NCI-H748 treated with DMSO at 0.1 percent for 48 hours (cell line): Measurements from ENCODE around the gene RPS3.

Experiments
- DNase-seq: peaks from one replicate; lab custom pipeline; 2025; lab: John Stamatoyannopoulos, UW

Gene RPS3

DNA sequence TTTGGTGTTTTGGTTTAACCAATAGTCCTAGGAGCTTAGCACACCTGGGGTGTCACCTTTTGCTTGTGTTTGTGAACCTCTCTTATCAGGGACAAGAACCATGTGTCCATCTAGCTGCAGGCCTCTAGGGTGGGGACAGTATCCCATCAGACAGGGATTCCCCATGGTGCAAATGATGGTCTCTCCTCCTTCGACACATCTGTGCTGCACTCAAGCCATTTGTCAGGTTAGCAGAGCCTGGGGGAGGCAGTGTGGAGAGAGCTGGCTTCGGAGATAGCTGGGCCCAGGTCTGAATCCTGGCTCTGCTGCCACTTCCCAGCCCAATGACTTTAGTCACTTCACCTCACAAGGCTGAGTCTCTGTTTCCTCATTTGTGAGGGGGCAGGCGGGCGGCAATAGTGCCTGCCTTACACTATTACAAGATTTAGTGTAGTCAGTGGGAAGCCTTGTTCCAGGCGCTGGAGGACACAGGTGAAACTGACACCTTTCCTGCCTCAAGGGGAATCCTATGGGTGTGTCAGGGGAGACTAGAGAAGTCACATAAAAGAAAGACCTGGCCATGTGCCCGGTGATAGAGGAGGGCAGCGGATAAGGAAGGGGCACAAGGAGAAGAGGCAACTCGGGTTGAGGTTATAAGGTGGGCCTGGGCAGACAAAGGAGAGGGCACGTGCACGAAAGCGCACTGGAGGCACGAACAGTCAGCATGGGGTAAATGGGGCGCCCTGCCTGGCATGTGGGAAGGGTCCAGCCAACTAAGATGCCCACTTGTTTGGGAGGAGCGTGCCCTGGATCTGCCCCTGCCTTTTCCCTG, 21.1 kb downstream of the RPS3 start:
- DNase-seq = no peak

DNA sequence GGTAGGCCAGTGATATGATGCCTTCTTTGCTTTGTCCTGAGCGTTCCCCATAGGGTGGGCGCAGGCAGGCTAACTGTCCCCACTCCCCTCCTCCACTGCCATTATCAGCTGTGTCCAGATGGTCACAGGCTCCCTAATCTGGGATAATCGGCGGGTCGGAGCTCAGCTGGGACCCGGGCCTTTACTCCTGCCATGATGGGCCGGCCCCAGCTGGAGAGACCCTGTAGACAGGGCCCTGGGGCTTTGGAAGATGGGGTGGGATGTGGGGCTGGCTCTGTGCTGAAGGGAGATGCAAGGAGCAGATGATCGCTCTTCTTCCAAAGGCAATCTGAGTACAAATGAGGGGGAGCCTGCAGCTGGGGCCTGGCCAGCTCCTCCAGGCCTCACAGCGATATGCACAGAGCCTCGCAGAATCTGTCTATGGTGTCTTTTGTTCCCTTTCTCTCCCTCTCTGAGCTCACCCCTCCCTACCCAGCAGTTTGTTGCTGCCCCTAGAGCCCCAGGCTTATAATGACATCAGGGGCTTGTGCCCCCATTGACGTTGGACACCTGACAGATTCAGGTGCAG, 21.8 kb downstream of the RPS3 start:
- DNase-seq = no peak

DNA sequence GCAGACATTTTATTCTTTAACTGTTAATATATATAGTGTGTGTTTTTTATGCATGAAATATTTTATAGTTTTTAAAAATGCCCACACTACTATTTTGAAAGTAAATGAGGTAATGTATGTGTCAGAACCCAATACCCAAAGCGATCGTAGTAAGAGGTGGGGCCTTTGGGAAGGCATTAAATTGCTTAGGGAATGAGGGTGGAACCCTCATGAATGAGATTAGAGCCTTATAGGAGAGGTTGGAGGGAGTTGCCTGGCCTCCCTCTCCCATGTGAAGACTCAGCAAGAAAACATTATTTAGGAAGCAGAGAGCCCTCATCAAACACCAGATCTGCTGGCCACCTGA, 22.6 kb downstream of the RPS3 start:
- no peak for DNase-seq

DNA sequence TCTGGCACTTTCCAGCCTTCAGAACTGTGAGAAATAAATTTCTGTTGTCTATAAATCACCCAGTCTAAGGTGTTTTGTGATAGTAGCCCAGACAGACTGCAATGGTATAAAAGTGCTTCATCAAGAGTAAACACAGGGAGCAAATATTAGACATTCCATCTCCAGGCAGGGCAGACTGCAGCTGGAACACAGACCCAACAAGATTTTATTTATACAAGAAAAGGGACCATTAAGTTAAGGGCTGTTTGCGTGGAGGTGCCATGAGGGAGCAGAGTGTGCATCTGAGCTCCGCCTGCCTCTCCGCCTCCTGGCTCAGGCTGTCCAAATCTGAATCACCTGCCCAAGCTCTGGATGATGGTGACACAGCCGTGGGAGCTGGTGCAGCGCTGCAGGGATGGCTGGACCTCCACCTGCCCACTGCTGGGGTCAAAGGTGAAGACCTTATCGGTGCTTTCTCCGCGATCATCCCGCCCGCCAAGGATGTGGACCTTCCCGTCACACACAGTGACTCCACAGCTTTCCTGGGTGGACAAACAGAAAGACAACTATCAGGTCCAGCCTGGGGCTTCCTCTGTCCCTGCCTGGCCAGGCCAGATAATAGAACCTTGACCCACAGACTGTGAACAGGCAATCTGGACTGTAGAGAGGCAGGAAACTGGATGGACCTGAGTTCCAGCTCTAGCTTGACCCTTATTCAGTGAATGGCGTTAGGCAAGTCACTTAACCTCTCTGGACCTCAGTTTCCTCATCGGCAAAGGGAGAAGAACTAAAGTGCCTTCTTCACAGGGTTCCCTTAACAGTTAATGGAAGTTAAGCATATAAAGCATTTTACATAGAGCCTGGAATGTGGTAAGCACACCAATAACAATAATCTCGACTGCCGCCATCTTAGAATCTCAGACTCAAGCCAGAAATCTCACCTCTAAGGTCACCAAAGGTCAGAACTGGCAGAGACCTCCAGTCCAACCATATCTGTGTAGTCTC, 23.2 kb downstream of the RPS3 start:
- peak; percentile 44 for DNase-seq

DNA sequence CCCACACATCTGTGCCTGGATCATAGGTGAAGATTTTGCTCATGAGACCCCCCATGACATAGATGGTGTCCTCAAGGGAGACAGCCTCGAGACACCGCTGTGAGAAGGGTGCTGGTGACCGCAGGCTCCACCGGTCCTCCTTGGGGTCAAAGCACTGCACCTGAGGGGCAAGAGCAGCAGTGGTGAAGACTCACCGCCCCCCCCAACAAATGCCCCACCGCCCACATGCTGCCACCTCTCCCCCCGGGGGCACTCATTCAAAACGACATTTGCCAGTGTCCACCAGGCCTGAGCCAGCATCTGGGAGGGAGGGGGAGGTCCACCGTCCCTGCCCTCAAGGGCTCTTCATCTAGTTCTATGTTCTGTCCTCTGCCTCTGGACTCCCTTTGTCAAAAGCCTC, 24.4 kb downstream of the RPS3 start:
- DNase-seq = no peak

DNA sequence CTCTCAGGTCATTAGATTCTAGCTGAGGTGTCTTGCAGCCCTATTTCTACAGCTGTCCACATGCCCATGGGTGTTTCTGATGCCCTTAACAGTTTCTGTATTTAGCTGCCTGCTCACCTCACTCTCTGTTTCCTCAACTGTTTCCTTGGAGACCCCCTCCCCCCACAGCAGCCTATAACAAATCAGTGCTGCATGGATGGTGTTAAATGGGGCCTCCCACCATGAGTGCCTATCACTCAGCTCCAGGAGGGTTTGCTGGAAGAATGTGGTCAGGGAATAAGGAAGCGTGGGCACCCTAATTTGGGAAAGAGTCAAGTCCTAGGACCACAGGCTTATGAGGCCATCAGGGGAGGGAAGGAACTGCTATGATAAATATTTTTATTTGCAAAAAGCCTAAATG, 25.1 kb downstream of the RPS3 start:
- DNase-seq = no peak

DNA sequence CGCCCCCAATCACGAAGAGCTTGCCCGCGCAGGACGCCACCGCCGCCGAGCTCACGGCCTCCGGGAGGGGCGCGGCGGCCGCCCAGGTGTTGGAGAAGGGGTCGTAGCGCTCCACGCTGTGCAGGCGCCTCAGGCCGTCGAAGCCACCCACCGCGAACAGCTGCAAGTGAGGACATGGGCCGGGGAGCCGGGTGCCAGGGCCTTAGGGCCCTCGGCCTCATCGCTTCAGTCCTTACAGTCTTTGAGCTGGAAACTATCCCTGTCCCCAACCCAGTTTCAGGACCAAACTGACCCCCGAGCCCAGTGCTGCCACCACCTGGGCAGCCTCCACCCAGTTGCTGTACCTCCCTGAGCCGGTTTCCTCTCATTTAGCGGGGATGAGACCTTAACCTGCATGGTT, 26.1 kb downstream of the RPS3 start:
- DNase-seq = no peak

DNA sequence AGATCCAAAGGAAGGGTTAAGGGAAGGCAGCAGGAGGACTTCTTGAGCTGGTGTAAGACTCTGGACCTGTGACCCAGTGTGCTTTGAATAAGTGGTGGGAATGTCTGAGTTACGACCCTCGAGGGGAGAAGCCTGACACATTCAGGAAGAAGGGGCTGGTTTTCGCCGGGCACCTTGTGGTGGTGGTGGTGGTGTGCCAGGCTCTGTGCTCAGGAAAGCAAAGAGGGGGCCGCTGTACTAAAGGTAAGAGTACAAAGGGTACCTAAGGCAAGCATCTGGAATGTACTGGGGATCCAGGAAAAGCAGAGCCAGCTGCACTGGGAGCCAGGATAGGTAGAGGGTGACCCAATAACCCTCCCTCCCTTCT, 27.4 kb downstream of the RPS3 start:
- no peak for DNase-seq

DNA sequence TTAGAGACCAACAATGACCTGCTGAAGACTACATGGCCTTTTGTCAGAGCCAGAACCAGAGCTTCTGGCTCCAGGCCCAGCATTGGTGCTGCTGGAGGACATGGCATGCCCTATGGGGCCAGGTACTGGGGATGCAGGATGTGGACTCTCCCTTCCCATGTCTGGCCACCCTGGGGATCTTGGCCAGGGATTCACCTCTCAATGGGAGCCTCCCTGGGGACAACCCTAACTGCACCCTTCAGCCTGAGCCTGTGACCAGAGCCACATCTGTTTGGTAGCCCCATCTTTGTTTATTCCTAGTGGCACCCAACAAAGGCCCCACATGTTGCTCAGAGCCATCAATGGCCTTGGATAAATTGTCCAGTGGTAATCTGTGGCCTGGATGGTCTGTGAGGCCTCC, 27.9 kb downstream of the RPS3 start:
- no peak for DNase-seq

DNA sequence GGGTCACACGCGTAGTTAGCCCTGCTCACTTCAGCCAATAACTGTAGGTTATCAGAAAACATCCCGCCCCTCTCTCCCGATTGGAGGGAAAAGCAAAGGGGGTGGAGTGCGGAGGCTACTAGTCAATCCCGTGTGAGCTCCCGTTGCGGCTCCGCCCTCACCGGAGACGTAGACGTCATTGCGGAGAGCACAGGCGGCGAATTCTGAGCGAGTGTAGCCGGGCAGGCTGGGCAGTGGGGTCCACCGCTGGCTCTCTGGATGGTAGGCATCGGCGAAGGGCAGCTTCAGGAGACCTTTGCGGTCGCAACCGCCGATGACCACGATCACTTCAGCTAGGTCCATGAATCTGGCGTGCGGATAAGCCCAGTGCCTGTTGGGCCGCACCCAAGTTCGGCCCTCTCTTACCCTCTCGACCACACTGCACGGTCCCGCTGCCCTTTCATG, 29.0 kb downstream of the RPS3 start:
- peak; percentile 29 for DNase-seq

DNA sequence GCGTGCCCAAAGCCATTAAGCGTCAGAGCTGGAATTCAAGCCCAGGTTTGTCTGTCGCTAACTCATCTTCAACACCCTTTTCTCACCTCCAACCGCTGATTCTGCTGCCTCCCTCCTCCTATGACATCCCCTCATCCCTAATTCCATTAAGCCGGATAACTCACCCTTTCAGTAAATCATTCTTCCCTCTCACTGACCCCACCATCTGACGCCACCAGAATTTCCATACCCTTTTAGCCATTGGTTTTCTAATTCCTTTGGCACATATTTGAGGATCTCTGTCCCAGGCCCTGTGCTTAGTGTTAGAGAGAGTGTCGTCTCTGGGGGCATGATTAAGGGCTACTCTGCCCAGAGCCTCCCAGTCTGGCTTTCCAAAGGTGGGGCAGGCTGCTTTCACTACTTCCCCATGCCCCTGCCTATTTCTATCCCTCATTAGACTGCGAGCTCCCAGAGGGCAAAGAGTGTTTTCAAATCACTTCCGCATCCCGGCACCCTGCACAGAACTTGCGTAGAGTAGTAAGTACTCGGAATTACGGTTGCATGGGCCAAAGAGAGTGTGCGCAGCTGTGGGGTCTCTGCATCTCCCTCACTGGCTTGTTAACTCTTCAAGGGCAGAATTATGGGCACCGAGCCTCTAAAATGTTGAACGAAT, 29.8 kb downstream of the RPS3 start:
- DNase-seq = no peak

DNA sequence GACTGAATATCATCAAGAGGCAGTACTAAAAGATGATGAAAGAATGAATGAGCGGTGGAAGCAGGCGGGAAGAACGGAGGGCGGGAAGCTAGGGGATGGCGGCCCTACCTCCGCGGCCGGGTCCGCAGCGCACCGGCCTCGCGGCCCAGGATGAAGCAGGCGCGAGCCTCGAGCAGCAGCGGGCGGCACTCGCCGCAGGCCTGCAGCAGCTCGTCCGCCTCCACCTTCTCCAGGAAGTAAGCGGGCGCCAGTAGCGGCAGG, 30.3 kb downstream of the RPS3 start:
- no peak for DNase-seq

DNA sequence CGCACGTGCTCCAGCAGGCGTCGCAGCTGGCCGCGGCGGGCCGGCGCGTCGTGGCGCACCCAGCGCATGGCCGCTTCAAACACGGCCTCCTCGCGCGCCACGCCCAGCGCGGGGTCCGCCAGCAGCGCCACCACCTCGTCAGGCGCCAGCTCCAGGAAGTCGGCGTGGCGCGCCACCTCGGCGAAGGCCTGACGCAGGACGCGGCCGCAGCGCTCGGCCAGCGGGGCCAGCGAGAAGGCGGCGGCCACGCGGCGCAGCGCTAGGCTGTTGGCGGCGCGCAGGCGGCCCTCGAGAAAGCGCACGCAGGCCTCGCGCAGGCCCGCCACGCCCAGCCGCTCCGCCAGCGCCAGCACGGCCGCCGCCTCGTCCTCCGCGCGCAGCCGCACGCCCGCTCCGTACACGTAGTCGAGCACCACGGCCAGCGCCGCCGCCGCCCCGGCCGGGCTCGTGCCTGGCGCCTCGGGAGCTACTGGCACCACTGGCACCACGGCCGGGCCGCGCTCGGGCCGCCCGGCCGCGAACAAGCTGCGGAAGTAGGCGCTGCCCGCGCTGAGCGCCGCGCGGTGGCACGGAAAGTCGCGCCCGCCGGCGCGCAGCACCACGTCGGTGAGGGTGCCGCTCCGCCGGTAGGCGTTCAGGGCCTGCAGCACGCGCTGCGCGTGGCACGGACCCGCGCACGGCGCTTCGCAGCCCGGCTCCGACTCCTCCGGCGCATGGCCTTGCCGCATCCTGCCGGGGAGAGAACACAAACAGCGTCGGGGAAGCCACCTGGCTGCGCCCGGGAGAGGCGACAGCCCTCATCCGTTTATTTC, 30.8 kb downstream of the RPS3 start:
- peak; percentile 34 for DNase-seq

DNA sequence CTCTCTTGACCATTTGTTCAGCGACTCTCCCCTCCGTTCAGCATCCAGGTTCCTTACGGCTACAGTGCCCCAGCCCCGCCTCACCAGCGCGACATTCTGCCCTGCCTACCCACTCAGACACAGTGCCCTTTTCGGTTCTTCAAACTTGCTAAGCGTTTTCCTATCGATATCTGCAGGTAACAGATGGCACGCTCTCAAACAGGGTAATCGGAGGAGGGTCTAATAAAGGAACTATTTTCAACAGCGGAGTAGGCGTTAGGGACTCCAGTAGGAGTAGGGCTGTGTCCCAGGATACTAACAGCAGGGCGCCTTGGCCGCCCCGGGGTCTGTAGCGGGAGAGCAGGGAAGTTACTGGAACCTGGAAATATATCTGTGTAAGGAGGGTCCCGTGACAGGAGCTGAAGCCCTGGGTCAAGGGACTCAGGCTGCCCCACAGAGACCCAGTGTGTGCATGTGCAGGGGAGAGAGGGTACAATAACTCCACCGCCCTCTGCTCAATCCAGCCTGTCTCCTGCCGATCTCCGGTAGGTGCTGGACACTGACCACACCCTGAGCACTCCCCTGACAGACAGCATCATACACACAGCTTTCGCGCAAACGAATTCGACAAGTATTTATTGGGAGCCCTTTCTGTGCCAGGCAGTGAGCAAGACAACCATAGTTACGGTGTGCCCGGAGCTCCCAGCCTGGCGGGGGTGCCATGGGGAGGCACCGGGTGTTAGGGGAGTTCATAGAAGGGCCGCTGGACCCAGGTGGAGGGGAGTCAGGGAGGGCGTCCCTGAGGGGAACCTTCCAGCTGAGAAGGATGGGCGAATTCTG, 31.6 kb downstream of the RPS3 start:
- DNase-seq = peak; percentile 60

DNA sequence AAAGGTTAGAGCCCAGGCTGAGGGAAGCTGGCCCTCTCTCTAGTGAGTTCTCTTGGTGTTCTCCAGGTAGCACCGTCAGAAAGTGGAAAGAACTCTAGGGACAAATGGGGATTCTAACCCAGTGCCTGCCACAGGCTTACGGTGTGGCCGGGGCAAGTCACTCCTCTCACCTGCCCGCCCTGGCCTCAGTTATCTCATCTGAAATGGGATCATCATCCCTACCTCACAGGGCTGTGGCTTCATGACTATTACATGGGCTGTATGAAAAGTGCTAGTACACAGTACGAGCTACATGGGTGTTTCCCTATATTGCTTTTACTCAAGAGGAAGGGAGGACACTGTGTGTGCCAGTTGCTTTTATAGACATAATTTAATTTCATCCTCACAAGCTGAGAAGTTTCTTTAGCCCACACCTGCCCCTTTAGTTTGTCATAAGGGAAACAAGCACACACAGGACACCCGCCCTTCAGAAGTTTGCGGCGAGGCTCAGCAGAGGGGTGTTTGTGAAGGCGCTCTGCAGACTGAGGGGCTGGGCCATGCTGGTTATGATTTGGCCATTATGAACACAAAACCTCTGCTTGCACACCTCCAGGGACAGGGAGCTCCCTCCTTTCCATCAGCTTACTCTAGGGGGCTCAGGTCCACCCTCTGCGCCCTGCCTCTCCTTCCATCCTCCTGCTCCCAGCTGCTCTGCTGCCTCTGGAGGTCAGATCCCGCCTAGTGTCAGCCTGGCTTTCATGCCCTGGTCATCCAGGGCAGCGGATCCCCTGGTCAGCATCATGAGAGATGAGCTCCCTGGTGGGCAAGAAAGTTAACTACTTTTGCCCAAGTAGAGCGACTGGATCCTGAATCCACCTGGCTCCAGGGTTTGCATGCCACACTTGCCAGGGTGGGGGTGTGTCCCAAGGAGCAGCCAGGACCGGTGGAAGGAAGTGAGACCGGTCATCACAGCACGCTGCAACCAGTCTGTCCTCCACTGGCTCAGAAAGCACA, 32.5 kb downstream of the RPS3 start:
- DNase-seq = no peak

DNA sequence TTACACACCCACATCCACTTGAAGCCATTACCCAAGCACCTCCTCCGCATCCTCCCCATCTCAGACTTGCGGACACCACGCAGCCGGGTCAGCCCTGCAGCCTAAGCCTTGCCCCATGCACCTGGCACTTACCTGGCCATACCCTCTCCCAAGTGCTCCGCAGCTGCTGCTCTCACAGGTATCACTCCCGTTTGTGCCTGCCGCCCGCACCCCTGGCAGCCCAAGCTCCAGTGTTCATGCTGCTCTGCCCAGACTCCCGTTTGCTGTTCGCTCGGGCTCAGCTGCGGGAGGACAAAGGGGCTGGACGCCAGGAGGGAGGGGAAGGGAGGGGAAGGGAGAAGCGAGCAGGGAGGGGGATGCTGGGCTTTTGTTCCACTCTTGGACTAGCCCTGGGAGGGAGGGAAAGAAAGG, 33.6 kb downstream of the RPS3 start, which contains the start of gene KLHL35:
KLHL35 (minus strand) TSS at position 293 of the 411 bp plus-strand sequence. CDS start 2,574 bp downstream, outside the sequence.
- DNase-seq = no peak

DNA sequence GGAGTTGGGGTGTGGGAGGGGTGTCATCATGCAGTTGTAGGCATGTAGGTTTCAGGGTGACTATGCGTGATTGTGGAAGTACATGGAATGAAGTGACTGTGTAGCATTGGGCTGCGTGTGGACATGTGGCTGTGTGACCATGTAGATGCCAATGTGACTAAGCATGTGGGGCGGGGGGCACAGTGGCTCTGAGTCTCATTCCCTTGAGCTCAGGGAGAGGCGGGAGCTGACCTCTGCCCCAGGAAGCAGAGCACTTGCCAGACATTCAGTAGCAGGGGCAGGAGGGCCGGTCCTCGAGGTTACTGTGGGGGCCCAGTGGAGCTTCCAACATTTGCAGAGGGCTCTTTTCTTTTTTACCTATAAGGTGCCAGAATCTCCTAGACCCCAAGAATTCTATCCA, 34.1 kb downstream of the RPS3 start:
- DNase-seq = no peak

DNA sequence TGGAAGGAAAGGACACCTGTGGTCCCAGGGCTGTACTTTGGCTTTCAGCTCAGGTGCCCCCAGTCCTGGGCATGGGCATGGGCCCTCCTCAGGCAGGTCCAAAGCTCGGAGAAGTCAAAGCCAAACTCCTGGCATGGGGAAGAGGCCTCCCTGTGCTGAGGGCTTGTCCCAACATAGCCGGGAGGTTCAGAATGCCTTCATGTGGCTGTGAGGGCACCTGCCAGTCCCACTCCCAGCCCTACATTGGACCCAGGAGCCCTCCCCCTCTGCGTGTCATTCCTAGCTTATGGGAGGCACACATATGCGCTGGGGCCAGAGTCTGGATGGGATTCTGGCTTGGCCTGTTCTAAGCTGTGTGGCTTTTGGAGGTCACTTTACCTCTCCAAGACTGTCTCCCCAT, 34.7 kb downstream of the RPS3 start:
- no peak for DNase-seq

DNA sequence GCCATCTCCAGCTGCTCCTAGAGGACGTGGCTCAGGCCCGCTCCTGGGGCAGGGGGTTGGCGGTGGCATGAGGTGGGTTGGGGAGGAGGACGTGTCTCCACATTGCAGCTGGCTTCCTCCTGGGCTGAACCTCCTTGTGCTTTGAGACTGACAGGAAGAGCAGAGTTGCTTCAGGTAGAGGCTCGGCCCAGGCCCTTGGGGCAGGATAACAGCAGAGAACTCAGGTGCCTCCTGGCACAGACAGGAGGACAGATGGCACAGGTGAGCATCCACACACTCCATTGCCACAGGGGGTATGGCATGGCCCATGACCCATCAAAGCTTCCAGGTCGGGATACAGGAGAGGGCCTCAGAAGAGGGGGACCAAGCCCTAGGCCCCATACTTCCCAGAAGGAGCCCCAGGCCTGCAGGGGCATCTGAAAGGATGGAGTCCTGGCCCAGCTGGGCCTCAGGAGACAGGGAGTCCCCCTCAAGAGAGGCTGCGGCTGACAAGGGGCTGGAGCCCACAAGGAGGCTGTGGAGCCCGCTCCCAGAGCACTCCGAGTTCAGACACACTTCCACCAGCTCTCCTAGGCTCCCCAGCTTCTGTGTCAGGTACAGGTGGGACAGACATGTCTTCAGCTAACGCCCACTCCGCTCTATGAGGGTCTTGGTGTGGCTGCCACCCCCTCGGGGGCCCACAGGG, 35.7 kb downstream of the RPS3 start:
- no peak for DNase-seq
